Retina (tissue), 1 donor: Measurements from ENCODE around the gene AWAT2.

Source experiments
- DNase-seq: peaks from one replicate; pipeline ENCODE4 v3.0.0-alpha.2; 2016

The AWAT2 gene

GRCh38 chrX:70049925-70050324 lies at the start of gene AWAT2:
AWAT2 (minus strand) TSS chrX:70049938; CDS start chrX:70049932, 6 bp downstream.
- DNase-seq = no peak

DNA sequence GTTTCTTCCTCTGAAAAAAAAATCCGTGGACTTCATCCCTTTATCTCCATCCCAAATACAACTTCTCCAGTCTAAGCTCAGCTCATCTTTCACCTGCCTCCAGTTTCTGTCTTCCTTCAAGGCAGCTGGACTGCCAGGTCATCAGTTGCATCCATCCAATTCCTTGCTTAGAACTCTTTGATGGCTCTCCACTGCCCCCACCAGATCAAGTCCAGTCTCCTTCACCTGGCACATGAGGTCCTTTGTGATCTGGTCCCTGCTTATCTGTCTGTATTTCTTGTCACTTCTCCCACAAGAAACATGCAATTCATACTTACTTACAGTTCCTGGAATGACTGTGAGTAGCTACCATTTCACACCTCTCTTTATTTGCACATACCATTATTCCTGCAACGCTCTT lies 46.3 kb upstream of the AWAT2 start:
- no peak for DNase-seq

GRCh38 chrX:70092247-70092646 lies 42.5 kb upstream of the AWAT2 start:
- DNase-seq = no peak

DNA sequence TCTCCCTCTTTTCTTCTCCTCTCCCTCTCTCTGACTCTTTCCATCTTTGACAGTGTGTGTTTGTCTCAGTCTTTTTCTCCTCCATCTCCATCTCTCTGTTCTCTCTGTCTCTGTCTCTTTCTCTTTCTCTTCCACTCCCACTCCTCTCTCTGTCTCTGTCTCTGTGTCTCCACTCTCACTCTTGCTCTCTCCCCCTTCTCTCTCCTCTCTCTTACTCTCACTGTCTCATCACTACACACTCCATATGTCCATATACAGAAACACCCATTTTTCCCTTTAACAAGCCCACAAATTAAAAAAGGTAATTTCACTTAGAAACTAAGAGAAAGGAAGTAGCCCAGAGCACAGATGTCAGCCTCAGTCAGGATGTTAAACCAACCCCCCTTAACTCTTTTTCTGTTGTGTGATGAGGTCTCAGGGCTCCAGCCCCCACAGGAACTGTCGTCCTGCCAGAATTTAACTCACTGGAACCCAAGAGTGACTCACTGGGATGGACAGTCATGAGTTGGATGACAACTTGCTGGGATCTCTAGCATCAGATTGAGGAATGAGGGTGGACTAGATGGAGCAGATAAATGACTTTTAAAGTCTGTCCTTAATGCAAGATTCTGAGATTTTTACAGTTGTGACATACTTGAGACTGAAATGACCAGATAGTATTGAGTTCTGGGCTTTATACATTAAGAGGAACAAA lies 40.0 kb upstream of the AWAT2 start:
- DNase-seq = no peak

DNA sequence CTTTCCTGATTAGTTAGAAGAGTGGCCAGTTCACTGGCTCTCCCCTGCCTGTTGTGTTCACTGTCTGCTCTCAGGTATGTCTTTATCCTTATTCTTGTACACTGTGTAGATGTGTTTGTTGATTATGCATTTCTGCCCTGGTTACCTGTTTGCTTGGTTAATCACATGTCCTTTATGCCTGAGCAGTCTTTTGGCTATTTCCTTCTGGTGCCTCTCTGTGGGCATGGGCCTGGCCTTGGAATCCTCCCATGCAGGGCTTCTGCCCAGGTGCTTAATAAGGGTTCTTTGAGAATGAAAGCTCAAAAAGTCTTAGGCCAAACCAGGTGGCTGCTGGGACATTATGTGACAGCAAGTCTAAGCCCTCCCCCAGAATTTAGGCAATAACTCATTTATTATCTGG lies 39.0 kb upstream of the AWAT2 start:
- no peak for DNase-seq

DNA sequence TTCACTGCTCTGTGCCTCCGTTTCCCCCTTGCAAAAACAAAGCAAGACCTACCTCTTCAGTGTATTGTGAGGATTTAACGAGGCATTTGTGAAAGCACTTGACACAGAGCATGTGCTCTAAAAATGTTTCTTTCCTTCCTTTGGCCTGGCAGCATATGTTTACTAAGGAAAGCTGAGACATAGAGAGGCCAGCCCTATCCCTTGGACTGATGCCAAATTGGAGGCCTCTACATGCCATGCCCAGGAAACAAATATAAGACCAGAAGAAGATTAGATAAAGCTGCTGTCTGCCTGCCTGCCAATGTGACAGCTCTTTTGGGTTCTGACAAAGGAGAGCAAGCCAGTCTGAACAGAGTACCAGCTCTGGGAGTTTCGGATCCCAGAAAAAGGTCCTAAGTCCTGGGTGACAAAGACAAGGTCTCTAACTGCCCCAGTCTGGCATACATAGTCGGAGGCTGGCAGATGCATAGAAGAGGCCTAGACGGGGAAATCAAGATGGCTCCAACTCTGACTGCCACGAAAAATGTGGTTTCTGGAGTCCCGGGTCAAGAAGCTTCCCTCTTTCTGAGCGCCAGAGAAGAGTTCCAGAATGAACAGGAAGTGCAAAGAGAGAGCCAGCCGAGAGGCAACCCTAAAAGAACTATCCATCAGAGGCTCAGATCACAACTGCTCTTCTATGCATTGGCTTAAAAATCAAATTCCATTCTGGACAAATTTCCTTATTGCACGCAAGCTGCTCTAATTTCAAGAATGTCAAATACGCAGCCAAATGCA lies 38.3 kb upstream of the AWAT2 start:
- no peak for DNase-seq

DNA sequence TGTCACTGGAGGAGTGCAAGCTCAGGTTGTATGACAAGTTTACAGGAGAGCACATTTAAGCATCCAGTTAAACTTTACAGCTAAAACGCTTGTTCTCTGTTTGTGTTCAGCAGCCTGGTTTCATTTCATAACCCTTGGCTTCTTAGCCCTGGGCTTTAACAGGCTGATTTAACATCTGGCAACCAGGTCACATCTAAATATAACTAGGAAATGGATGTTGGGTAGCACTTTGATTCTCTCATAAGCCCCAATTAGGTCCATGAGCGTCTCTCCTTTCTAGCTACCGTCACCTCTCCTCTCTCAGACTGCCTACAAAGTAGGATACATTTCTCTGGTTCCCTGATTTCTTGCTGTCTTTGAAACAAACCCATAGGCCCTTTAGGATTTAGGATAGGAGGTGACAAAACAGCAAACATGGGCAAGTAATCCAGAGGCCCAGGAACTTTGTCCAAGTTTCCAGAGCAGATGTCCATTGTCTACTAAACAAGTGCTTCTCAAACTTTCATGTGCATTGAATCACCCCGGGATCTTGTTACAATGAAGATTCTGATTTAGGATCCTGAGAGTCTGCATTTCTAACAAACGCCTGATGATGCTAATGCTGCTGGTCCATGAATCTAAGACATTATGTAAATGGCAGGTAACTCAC lies 35.0 kb upstream of the AWAT2 start:
- no peak for DNase-seq

- no peak for DNase-seq
These were observed 33.0 kb upstream of the AWAT2 start for GRCh38 chrX:70082723-70083122.

DNA sequence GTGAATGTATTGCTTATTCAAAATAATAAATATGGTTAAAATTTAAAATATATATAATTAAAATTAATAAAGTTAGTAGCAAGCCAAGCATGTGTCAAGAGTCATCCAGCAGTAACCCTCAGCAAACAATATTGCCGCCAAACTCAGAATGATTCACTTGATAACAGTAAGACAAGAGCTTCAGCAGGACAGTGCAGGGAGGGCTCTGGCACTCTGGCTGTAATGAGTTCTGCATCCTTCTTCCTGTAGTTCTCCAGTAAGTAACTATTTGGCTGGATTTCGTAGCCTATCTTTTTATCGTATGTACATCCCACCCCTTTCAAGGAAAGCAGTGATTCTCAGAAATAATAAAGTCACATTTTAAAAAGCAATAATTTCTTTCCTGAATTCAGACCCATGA lies 30.1 kb upstream of the AWAT2 start:
- DNase-seq = no peak

DNA sequence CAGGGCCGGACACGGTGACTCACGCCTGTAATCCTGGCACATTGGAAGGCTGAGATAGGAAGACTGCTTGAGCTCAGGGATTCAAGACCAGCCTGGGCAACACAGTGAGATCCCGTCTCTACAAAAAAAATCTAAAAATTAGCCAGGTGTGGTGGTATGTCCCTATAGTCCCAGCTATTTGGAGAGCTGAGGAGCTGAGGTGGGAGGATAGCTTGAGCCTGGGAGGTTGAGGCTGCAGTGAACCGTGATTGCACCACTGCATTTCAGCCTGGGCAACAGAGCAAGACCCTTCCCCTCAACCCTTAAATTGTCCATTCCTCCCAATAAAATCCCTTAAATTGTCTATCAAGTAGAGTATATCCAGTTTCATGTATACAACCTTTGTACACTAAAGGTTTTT lies 29.6 kb upstream of the AWAT2 start:
- DNase-seq = no peak

DNA sequence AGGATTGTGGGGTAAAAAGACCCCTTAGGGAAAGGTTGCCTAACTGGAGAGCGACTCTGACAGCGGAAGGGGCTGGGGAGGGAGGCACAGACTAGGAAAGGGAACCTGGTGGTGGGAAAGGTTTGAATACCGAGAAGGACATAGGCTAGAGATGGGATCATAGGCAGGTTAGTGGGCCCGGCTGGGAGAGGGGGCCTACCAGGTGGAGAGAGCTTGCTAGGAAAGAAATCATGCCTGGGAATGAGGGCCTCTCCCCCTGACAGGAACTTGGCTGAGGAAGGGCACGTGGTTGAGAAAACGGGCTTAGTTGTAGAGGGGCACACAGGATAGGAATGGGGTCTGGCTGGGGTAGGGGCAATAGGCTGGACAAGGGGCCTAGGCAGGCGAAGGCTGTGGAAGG lies 16.9 kb upstream of the AWAT2 start:
- no peak for DNase-seq

- no peak for DNase-seq
These were observed 13.3 kb upstream of the AWAT2 start for GRCh38 chrX:70062961-70063550.

GRCh38 chrX:70062076-70062475 lies 12.3 kb upstream of the AWAT2 start, which contains the start of gene OTUD6A:
OTUD6A (plus strand) TSS chrX:70062457; CDS start chrX:70062525, 68 bp downstream.
- DNase-seq = no peak

GRCh38 chrX:70054391-70054790 lies 4.7 kb upstream of the AWAT2 start:
- no peak for DNase-seq

DNA sequence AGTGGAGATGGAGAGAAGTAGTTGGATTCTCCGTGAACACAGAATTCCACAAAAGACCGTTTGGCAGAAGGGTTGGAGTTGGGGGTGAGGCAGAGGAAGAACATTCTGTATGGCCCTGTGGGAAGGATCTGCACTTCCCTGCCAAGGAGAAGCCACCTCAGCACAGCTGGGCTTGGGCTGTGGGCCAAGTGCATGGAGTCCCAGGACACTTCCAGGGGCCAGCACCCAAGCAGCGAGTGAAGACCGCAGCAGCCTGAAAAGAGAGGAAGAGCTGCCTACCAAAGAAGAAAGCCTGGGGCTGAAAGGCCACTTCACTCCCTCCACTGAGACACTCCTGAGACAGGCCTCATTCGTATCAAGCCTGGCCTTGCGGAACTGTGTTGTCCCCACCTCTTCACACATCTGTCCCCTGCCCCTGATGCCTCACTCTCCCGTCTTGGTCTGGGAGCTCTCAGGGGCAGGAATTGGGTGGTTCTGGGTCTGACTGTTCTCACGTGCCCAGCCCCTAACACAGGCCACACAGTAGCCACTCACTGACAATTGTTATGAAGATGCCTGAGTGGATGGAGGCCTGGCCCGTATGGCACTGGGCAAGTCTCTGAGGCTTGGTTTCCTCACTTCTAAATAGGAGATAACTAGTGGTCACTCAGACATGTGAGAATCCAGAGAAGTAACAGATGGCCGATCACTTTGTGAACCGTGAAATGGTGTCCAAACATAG lies 3.3 kb upstream of the AWAT2 start:
- DNase-seq = no peak

- no peak for DNase-seq
These were observed 332 bp downstream of the AWAT2 start for GRCh38 chrX:70049406-70049805.

DNA sequence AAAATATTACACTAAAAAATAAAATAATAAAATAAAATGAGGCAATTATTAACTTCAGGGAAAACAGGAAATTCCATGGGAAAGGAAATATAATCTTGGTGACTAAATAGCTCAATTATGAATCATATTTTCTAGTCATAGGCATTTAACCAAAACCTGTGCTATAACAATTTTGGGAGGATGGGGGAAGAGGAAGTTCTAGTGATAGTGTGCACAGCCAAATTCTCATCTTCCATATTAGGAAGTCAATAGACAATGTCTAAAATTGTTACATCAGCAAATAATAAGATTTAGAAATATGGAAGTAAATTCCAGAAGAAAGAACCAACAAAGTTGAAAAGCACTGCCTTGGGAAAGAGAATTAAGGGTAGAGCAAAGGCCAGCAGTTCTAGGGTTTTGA lies 2.8 kb downstream of the AWAT2 start:
- DNase-seq = no peak

DNA sequence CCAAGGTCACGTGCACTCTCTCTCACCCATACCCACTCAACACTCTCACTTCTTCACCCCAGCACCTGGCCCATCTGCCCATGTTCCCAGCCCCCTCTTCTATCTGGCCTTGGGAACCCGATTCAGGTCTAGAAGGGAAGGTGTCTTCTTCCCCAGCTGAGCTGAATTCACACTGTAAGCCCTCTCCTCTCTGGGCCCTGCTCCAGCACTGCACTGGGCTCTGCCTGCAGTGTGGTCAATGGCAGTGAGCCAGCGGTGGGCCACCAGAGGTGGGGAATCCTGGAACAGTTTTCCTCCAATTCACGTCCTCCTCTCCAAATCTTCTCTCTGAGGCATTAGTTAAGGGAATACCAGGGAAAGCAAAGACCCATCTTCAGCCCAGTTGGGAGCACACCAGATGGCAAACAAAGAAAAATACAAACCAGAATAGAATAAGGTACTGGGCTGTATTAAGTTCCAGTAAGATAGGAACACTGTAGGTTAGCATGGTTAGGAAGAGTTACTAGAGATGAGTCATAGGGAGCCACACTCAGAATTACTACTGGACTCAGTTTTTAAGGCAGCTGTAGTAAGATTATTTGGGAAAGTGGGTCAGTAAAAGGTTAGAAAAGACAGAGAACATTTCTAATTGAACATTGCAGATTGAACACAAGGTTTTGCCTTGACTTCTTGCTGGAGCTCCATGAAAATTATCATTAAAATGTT lies 5.0 kb downstream of the AWAT2 start:
- DNase-seq = no peak

- no peak for DNase-seq
These were observed 6.1 kb downstream of the AWAT2 start for GRCh38 chrX:70043685-70044084.

GRCh38 chrX:70042399-70043371 lies 7.1 kb downstream of the AWAT2 start:
- no peak for DNase-seq

DNA sequence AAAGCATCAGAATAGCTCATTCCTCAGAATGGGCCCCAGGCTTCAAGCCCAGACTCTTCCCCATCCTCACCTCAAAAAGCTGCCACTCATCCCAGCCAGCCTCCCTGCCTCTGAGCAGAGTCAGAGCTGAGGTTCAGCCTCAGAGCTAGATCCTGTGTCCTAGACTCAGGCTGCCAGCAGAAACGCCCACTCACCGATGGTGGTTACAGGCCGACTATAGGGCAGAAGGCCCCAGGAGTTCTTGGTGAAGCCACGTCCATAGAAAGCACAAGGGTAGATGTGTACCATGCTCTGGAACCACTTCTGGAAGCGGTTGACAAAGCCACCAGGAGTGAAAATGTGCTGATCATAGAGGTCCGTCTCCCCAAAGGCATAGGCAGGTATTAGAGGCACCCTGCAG lies 7.7 kb downstream of the AWAT2 start:
- no peak for DNase-seq
